Ovary (tissue), 9 donors: ENCODE results near the gene PGM5. TPM values are rescaled to one million over a fixed set of nuclear protein-coding genes. Genes with fewer than 3 reads are reported as not detected.

Source experiments
- DNase-seq, 5 donors: peaks; one replicate each; pipeline ENCODE4 v3.0.0-alpha.2; 2019 to 2020
- H3K27ac ChIP-seq, 2 donors: fragments of 200-600 bp; one replicate each; pipeline versions ENCODE4 v1.5.1 to v1.8.0; 2019 to 2022
- H3K27me3 ChIP-seq: fragments of 200-600 bp; one replicate; pipeline ENCODE4 v1.8.0; 2022
- H3K36me3 ChIP-seq: fragments of 200-600 bp; sonication (generic); one replicate; pipeline ENCODE4 v1.5.1; 2019
- H3K4me1 ChIP-seq: one replicate; pipeline ENCODE4 v1.8.1; 2013; ENCODE audit warnings: mild to moderate bottlenecking, moderate library complexity; ENCODE audit not compliant: insufficient read depth
- H3K4me3 ChIP-seq: fragments of 200-600 bp; sonication (generic); one replicate; pipeline ENCODE4 v1.5.1; 2017
- H3K9me3 ChIP-seq, 2 donors: fragments of 200-600 bp in 1 of 2; sonication (generic) in 1 of 2; one replicate each; pipeline versions ENCODE4 v1.5.1 to v1.8.1; 2013 to 2019; ENCODE audit warnings: mild to moderate bottlenecking in 1 of 2, moderate library complexity in 1 of 2
- CTCF ChIP-seq, 3 donors: fragments of 450-650 bp in 2 of 3; fragments of 200-600 bp in 1 of 3; IDR thresholded peaks; one replicate each; pipeline versions ENCODE4 v1.5.1 to v1.8.0; 2016 to 2022; ENCODE audit warnings: antibody characterized with exemption in 3 of 3, mild to moderate bottlenecking in 1 of 3
- EP300 ChIP-seq: sonication (generic); formaldehyde crosslinking; IDR thresholded peaks from one replicate; pipeline ENCODE4 v1.6.1; 2017; ENCODE audit warnings: antibody characterized with exemption
- POLR2A ChIP-seq: fragments of 450-650 bp; IDR thresholded peaks from one replicate; pipeline ENCODE4 v1.6.1; 2017; ENCODE audit warnings: antibody characterized with exemption, mild to moderate bottlenecking, moderate library complexity
- WGBS, 3 donors: extraction: QIAGEN DNeasy Blood & Tissue Kit in 1 of 3; methylation state at CpG; one replicate each; pipeline versions ENCODE4 v1.1.5 to v1.1.7; 2013 to 2017; 5-methylcytosine and 5-hydroxymethylcytosine counted together
- intact Hi-C, 4 donors: fragments of 100-400 bp; cut with DNase I; formaldehyde crosslinking; loops; one replicate each; pipeline versions ENCODE4 v1.11.0 to v1.15.1; 2022 to 2023
- polyA plus RNA-seq, 2 donors: library from polyadenylated mRNA; stranded (reverse); fragments of 200-250 nt in 1 of 2; fragments of 350-450 nt in 1 of 2; fragmentation: Illumina TruSeq in 1 of 2; extraction: RNeasy Lipid Tissue Mini Kit (QIAGEN cat#74804) in 1 of 2; gene quantifications; one replicate each; pipeline ENCODE4 v1.2.3, GENCODE V29; 2013 to 2014
- total RNA-seq, 7 donors: library from RNA; depleted of rRNA in 2 of 7; stranded (reverse); fragments of >200 nt in 2 of 7; fragmentation: NEBNext Ultra II Directional in 3 of 7; extraction: Animal tissue kit (Norgen Biotek cat#: 25700) in 3 of 7; gene quantifications; one replicate each; pipeline versions ENCODE4 v1.1.0 to v1.2.4, GENCODE V29; 2016 to 2023
- donor health status: DM: no; HTN: no; CAD: no; lungs with moderate emphysema.
- donor health status: DM: no; HTN: no; CAD: no.
- donor health status: Bipolar disorder and iron deficiency.
- donor health status: DM: yes; HTN: yes; CAD: no.
- donor health status: DM: no; HTN: no; CAD: no.
- donor health status: DM: yes; HTN: yes; CAD: no.

The PGM5 gene
- total and polyA plus RNA-seq, 9 donors, result 16.2 to 124 (median 28.5) TPM

GRCh38 chr9:68488126-68488525 is 131.7 kb downstream of the PGM5 start:
- Histone ChIP-seq H3K27ac (no peak overlapping the region), H3K9me3 (no peaks in the 10 kb centered on the region), H3K4me3 (no peak overlapping the region), H3K27me3 (no peaks in the 10 kb centered on the region), H3K36me3 (no peaks in the 10 kb centered on the region), H3K4me1 (peaks cover 3% of the 10 kb centered on the region)
- 4 to 15% (median 10%) methylated on average over 2 of the region's 2 CpGs for WGBS, 3 donors
- intact Hi-C loops, result no loop called here
- TF ChIP-seq POLR2A (no peak), EP300 (no peak), CTCF (IDR thresholded peaks at IDR 0.05) (no peak)
- no peak for DNase-seq

GRCh38 chr9:68489646-68490045 is 133.2 kb downstream of the PGM5 start:
- Histone ChIP-seq H3K4me3 (no peak overlapping the region), H3K36me3 (no peaks in the 10 kb centered on the region), H3K9me3 (no peaks in the 10 kb centered on the region), H3K27me3 (no peaks in the 10 kb centered on the region), H3K27ac (no peak overlapping the region), H3K4me1 (peaks cover 3% of the 10 kb centered on the region)
- TF ChIP-seq POLR2A (no peak), EP300 (no peak), CTCF (IDR thresholded peaks at IDR 0.05) (no peak)
- no peak for DNase-seq
- WGBS, 3 donors, result 82 to 87% (median 82%) methylated on average over 4 of the region's 4 CpGs
- intact Hi-C loops, result no loop called here

- no peaks in the 10 kb centered on the region for H3K36me3 ChIP-seq
- peaks cover 3% of the 10 kb centered on the region for H3K4me1 ChIP-seq
- 49 to 71% (median 63%) methylated on average over 6 of the region's 6 CpGs for WGBS, 3 donors
- no peaks in the 10 kb centered on the region for H3K27me3 ChIP-seq
- H3K27ac ChIP-seq, result no peak overlapping the region
- TF ChIP-seq POLR2A, result no peak
- no peak for TF ChIP-seq EP300
- TF ChIP-seq CTCF (IDR thresholded peaks at IDR 0.05), result no peak
- H3K9me3 ChIP-seq, result no peaks in the 10 kb centered on the region
- no peak for DNase-seq
- H3K4me3 ChIP-seq, result no peak overlapping the region
- intact Hi-C loops, result no loop called here
Observed at GRCh38 chr9:68492806-68493205, 136.4 kb downstream of the PGM5 start.

- TF ChIP-seq POLR2A (no peak), EP300 (no peak)
- no peak overlapping the region for H3K27ac ChIP-seq
- DNase-seq, result no peak
- intact Hi-C loops, result no loop called here
- no peaks in the 10 kb centered on the region for H3K36me3 ChIP-seq
- H3K27me3 ChIP-seq, result no peaks in the 10 kb centered on the region
- H3K4me3 ChIP-seq, result no peak overlapping the region
- H3K9me3 ChIP-seq, result no peaks in the 10 kb centered on the region
- H3K4me1 ChIP-seq, result no peaks in the 10 kb centered on the region
Observed at GRCh38 chr9:68493541-68493940, 137.1 kb downstream of the PGM5 start.

GRCh38 chr9:68493958-68494577 is 137.7 kb downstream of the PGM5 start:
- H3K36me3 ChIP-seq, result no peaks in the 10 kb centered on the region
- no peak overlapping the region for H3K4me3 ChIP-seq
- H3K4me1 ChIP-seq, result no peaks in the 10 kb centered on the region
- TF ChIP-seq CTCF (IDR thresholded peaks at IDR 0.05) (no peak), POLR2A (no peak), EP300 (no peak)
- H3K27me3 ChIP-seq, result no peaks in the 10 kb centered on the region
- intact Hi-C loops, result no loop called here
- H3K9me3 ChIP-seq, result no peaks in the 10 kb centered on the region
- H3K27ac ChIP-seq, result no peak overlapping the region
- DNase-seq, result no peak
- WGBS, 3 donors, result 28 to 39% (median 29%) methylated on average over 3 of the region's 3 CpGs
